ENCODE results near the gene ZNF784. TPM values are rescaled to one million over a fixed set of nuclear protein-coding genes. Genes with fewer than 3 reads are reported as not detected.

The ZNF784 gene
- total RNA-seq, 4 donors from 2014 or later = 1.5 to 6.9 (median 1.9) TPM

DNA sequence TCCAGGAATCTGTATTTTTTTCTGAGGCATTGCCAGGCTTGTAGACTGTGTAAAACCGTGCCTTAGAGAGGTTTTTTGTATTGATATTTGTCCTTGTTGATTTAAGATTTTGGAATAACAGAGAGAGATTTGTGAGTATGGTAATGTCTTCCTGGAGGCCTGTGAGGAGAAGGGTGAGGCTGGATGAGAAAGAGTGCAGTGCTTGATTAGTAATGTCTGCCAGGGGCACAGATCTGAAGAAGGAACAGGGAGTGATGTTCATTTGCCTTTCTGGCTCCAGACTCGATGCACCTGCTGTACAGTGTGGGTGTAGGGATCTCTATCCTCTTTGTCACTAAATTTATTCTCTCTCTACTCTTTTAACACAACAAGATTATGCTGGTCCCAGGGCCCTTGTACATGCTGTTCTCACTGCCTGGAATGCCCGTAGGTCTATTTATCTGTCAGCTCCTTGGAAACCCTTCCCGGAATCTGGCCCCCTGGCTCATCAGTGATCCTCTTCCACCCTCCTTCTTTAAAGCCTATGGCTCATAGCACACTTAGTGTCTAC lies 29.3 kb downstream of the ZNF784 start:
- Histone ChIP-seq H3K4me3 (no peak overlapping the region), H3K27ac (no peak overlapping the region), H3K4me1 (peaks cover 0 to 8% (median 0%) of the 10 kb centered on the region in 4 donors), H3K27me3 (no peaks in the 10 kb centered on the region), H3K36me3 (peaks cover 0 to 64% (median 0%) of the 10 kb centered on the region in 3 donors), H3K9me3 (no peaks in the 10 kb centered on the region)
- 85 to 87% methylated on average over 4 of the region's 4 CpGs for WGBS, 2 donors
- DNase-seq (ENCODE audit: low spot score in 2 of 2) = no peak
- TF ChIP-seq POLR2A (IDR thresholded peaks at IDR 0.05) (no peak), EP300 (IDR thresholded peaks at IDR 0.05) (no peak)
- TF ChIP-seq, protein P1, sequence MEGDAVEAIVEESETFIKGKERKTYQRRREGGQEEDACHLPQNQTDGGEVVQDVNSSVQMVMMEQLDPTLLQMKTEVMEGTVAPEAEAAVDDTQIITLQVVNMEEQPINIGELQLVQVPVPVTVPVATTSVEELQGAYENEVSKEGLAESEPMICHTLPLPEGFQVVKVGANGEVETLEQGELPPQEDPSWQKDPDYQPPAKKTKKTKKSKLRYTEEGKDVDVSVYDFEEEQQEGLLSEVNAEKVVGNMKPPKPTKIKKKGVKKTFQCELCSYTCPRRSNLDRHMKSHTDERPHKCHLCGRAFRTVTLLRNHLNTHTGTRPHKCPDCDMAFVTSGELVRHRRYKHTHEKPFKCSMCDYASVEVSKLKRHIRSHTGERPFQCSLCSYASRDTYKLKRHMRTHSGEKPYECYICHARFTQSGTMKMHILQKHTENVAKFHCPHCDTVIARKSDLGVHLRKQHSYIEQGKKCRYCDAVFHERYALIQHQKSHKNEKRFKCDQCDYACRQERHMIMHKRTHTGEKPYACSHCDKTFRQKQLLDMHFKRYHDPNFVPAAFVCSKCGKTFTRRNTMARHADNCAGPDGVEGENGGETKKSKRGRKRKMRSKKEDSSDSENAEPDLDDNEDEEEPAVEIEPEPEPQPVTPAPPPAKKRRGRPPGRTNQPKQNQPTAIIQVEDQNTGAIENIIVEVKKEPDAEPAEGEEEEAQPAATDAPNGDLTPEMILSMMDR (IDR thresholded peaks at IDR 0.05) = no peak

DNA sequence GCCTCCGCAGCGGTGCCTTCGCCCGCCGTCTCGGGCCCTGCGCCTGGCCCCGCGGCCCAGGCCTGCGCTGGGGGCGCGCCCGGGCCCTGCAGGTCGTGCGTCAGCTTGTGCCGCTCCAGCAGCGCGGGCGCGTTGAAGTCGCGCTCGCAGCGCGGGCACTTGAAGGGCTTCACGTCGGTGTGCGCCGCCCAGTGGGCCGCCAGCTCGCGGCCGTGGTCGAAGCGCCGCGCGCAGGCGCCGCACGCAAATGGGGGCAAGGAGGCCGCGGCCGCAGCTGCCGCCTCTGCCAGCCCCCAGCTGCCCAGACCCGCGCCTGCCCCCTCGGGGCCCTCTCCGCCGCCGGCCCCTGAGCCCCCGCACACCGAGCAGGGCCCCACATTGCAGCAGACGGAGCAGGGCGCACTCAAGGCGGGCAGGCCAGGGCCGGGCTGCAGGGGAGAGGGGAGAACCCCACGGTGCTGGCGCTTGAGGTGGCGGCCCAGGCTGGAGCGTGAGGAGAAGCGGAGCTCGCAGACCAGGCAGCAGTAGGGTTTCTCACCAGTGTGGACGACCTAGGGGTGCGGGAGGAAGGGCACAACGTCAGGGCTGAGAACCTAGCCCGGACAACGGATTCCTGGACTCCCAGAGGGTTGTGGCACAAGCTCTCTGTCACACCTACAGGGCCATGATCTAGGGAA lies 31.1 kb downstream of the ZNF784 start:
- Histone ChIP-seq H3K27ac (no peak overlapping the region), H3K4me1 (peaks cover 0 to 2% (median 0%) of the 10 kb centered on the region in 4 donors), H3K36me3 (peaks cover 0 to 64% (median 0%) of the 10 kb centered on the region in 3 donors), H3K4me3 (no peak overlapping the region), H3K27me3 (no peaks in the 10 kb centered on the region), H3K9me3 (no peaks in the 10 kb centered on the region)
- TF ChIP-seq POLR2A (IDR thresholded peaks at IDR 0.05) (no peak), EP300 (IDR thresholded peaks at IDR 0.05) (no peak)
- 84 to 87% methylated on average over 38 to 48 of the region's 68 CpGs for WGBS, 2 donors
- DNase-seq (ENCODE audit: low spot score in 2 of 2) = no peak

DNA sequence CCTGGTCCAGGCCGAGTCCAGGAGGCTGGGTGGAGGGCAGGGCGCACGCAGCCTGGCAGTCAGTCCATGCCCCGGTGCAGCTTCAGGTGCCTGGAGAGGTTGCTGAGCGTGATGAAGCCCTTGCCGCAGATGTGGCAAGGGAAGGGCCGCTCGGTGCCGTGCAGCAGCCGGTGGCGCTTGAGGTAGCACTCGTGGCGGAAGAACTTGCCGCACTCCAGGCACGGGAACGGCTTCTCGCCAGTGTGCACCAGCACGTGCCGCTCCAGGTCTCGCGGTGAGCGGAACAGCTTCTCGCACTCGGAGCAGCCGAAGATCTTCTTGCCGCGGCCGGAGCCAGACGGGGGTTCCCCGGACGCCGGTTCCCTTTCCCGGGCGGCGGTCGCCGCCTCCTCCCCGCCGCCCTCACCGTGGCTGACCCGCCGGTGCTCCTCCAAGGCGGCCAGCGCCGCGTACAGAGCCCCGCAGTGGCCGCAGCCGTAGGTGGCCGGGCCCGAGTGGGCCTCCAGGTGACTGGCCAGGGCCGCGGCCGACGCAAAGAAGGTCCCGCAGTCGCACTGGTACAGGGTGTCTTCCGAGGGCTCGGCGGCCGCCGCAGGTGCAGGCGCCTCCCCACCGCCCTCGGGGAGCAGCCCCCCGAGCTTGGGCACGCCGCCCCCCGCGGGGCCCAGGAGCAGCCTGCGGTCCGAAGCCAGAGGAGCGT lies 31.8 kb downstream of the ZNF784 start:
- WGBS, 2 donors = 90 to 95% methylated on average over 50 to 58 of the region's 73 CpGs
- no peak for TF ChIP-seq POLR2A (IDR thresholded peaks at IDR 0.05)
- TF ChIP-seq, protein P1 (IDR thresholded peaks at IDR 0.05) = no peak
- TF ChIP-seq EP300 (IDR thresholded peaks at IDR 0.05) = no peak
- no peak overlapping the region for H3K27ac ChIP-seq
- H3K36me3 ChIP-seq = peaks cover 0 to 61% (median 0%) of the 10 kb centered on the region in 3 donors
- no peak overlapping the region for H3K4me3 ChIP-seq
- no peak for DNase-seq (ENCODE audit: low spot score in 2 of 2)
- H3K27me3 ChIP-seq = no peaks in the 10 kb centered on the region
- no peaks in the 10 kb centered on the region for H3K9me3 ChIP-seq
- peaks cover 0 to 7% (median 0%) of the 10 kb centered on the region in 4 donors for H3K4me1 ChIP-seq

DNA sequence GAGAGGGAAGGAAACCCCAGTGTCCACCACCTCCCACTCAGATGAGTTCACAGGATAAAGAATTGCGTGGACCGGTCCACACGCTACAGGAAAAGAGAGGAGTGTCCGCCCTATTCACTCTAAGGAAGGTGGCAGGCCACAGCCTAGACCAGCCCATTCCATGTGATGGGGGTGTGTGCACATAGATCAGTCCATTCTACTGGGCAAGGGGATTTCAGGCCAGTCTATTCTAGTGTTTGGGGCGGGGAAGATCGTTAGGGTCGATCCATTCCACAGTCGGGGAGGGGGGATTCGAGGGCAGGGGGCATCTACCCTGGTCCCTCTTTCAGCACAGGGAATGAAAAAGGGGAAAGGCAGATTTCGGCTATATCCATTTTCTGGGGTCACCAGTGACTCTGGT lies 32.8 kb downstream of the ZNF784 start:
- TF ChIP-seq POLR2A (IDR thresholded peaks at IDR 0.05) (no peak), EP300 (IDR thresholded peaks at IDR 0.05) (no peak)
- TF ChIP-seq, protein P1 (IDR thresholded peaks at IDR 0.05) = no peak
- 77 to 81% methylated on average over 10 of the region's 10 CpGs for WGBS, 2 donors
- DNase-seq (ENCODE audit: low spot score in 2 of 2) = no peak
- no peak overlapping the region for H3K27ac ChIP-seq
- H3K4me1 ChIP-seq = peaks cover 0 to 17% (median 6%) of the 10 kb centered on the region in 4 donors
- peaks cover 0 to 51% (median 0%) of the 10 kb centered on the region in 3 donors for H3K36me3 ChIP-seq
- H3K27me3 ChIP-seq = no peaks in the 10 kb centered on the region
- H3K4me3 ChIP-seq = no peak overlapping the region
- H3K9me3 ChIP-seq = no peaks in the 10 kb centered on the region

DNA sequence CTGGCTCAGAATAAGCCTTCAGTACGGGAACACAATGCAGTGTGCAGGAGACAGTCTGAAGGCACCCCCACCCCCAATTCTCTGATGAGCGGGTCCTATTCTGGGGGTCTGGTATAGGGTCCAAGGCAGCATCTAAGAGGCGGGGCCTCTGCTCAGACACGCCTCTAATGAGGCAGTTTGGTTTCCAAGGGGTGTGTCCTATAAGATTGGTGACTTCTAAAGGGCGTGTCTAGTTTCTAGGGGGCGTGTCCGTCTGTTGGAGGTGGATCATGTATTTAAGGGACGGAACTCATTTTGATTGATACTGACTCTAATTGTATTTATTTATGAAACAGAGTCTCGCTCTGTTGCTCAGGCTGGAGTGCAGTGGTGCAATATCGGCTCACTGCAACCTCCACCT lies 33.7 kb downstream of the ZNF784 start:
- no peak for DNase-seq (ENCODE audit: low spot score in 2 of 2)
- H3K4me3 ChIP-seq = no peak overlapping the region
- no peak overlapping the region for H3K27ac ChIP-seq
- no peaks in the 10 kb centered on the region for H3K9me3 ChIP-seq
- H3K36me3 ChIP-seq = peaks cover 0 to 41% (median 0%) of the 10 kb centered on the region in 3 donors
- H3K4me1 ChIP-seq = peaks cover 0 to 26% (median 14%) of the 10 kb centered on the region in 4 donors
- H3K27me3 ChIP-seq = no peaks in the 10 kb centered on the region
- 73 to 80% methylated on average over 10 of the region's 10 CpGs for WGBS, 2 donors
- TF ChIP-seq POLR2A (IDR thresholded peaks at IDR 0.05) (no peak), EP300 (IDR thresholded peaks at IDR 0.05) (no peak)
- TF ChIP-seq, protein P1 (IDR thresholded peaks at IDR 0.05) = no peak

All from tibial nerve (tissue), 4 donors.